GM10266 (cell line): Measurements from ENCODE around the gene LLGL2.

Experiments
- DNase-seq: peaks from one replicate; pipeline ENCODE4 v3.0.0; 2012; ENCODE audit errors: extremely low spot score
- CTCF ChIP-seq: IDR thresholded peaks from 2 replicates; pipeline ENCODE4 v1.5.1; 2012; ENCODE audit warnings: mild to moderate bottlenecking, low read depth; ENCODE audit not compliant: control insufficient read depth, insufficient read depth; ENCODE audit errors: missing control alignments

LLGL2 gene

DNA sequence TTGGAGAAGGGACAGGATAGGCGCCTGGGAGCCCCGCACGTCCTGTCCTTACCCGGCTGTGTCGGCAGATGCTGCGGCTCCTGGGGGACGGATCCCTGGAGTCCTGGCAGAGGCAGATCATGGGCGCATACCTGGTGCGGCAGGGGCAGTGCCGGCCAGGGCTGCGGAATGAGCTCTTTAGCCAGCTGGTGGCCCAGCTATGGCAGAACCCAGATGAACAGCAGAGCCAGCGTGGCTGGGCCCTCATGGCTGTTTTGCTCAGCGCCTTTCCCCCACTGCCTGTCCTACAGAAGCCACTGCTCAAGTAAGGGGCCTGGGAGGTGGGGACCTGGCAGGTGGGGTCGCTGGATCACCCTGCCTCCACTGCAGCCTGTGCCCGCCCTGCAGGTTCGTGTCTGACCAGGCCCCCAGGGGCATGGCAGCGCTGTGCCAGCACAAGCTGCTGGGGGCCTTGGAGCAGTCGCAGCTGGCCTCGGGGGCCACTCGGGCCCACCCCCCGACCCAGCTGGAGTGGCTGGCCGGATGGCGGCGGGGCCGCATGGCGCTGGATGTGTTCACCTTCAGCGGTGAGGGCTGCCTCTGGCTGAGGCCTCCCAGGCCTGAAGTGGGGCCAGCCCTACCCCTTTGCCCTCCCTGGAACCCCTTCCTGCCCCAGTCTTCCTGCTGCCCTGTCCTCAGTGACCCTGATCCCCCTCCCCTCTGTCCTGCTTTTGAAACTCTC is 87.6 kb downstream of the LLGL2 start:
- DNase-seq = no peak
- TF ChIP-seq CTCF = no peak

- TF ChIP-seq CTCF = no peak
- DNase-seq = no peak
These were observed 88.5 kb downstream of the LLGL2 start for GRCh38 chr17:75614006-75614405.

DNA sequence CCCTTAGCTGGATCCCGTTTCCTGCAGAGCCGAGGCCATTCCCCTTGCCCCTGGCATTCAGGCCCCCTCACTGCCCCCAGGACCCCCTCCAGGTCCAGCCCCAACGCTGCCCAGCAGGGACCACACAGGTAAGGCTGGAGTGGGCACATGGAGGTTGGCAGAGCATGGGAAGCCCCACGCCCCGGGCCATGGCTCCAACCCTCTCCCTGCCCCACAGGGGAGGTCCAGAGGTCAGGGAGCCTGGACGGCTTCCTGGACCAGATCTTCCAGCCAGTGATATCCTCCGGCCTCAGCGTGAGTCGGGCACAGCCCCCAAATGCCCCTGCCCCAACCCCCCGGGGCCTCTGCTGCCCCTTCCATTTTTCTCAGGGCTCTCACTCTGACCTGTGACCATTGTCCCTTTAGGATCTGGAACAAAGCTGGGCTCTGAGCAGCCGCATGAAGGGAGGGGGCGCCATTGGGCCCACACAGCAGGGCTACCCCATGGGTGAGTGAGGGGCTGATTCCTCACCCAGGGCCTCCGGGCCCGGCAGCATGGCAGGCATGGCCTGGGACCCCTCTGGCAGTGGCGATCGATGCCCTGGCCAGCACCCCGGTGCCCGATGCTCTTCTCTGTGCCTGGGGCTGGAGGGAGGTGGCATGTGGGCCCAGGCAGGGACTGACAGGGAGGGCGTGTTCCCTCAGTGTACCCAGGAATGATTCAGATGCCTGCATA is 89.2 kb downstream of the LLGL2 start:
- TF ChIP-seq CTCF = no peak
- no peak for DNase-seq

- no peak for TF ChIP-seq CTCF
- DNase-seq = no peak
These were observed 89.8 kb downstream of the LLGL2 start for GRCh38 chr17:75615301-75615700.

GRCh38 chr17:75616521-75617122 is 91.1 kb downstream of the LLGL2 start:
- DNase-seq = no peak
- no peak for TF ChIP-seq CTCF

GRCh38 chr17:75617218-75617617 is 91.7 kb downstream of the LLGL2 start:
- DNase-seq = no peak
- TF ChIP-seq CTCF = no peak

DNA sequence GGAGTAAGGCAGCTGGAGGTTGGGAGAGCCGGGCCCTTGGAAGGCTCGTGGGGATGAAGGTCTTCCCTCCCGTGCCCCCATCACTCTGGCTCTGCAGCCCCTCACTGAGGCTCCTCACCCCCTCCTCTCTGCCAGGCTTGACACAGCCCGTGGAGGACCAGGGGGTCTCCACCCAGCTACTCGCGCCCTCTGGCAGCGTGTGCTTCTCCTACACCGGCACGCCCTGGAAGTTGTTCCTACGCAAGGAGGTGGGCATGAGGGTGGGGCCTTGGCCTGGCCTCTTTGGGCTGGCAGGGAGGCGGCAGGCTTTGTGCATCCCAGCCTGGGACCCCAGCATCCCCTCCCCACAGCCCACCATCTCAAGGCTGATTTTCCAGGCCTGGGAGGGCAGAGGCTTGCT is 92.2 kb downstream of the LLGL2 start:
- TF ChIP-seq CTCF = no peak
- no peak for DNase-seq
